Right lobe of liver (tissue), 6 donors: ENCODE data around the gene NFYC. TPM values are rescaled to one million over a fixed set of nuclear protein-coding genes. Genes with fewer than 3 reads are reported as not detected.
A peak's percentile ranks its signal among the peaks of the same experiment; 100 is the strongest.

ENCODE experiments used
- ATAC-seq, 4 donors: fragments of 200-7000 bp; cut with Tn5 transposase; one replicate each; pipeline ENCODE4 v1.9.1; 2020; ENCODE audit warnings: mild to moderate bottlenecking in 4 of 4, moderate library complexity in 4 of 4
- DNase-seq, 3 donors: peaks; one replicate each; pipeline ENCODE4 v3.0.0-alpha.2; 2020
- H3K27ac ChIP-seq, 3 donors: fragments of 200-600 bp; one replicate each; pipeline ENCODE4 v1.8.0; 2022
- H3K27me3 ChIP-seq, 2 donors: fragments of 200-600 bp; one replicate each; pipeline ENCODE4 v1.8.0; 2022
- H3K36me3 ChIP-seq, 4 donors: fragments of 200-600 bp; sonication (generic) in 1 of 4; one replicate each; pipeline versions ENCODE4 v1.5.1 to v1.8.0; 2017 to 2022; ENCODE audit warnings: control low read depth in 1 of 4
- H3K4me1 ChIP-seq, 4 donors: fragments of 200-600 bp; sonication (generic) in 1 of 4; one replicate each; pipeline versions ENCODE4 v1.5.1 to v1.8.0; 2017 to 2022; ENCODE audit warnings: control low read depth in 1 of 4
- H3K4me3 ChIP-seq, 3 donors: fragments of 200-600 bp; one replicate each; pipeline ENCODE4 v1.8.0; 2022
- H3K9me3 ChIP-seq, 4 donors: fragments of 200-600 bp; sonication (generic) in 1 of 4; one replicate each; pipeline versions ENCODE4 v1.5.1 to v1.8.0; 2017 to 2022; ENCODE audit warnings: control low read depth in 1 of 4
- CTCF ChIP-seq, 4 donors: fragments of 200-600 bp in 3 of 4; fragments of 450-650 bp in 1 of 4; IDR thresholded peaks; one replicate each; pipeline versions ENCODE4 v1.5.1 to v1.8.0; 2016 to 2022; ENCODE audit warnings: antibody characterized with exemption in 4 of 4, mild to moderate bottlenecking in 2 of 4
- POLR2A ChIP-seq: fragments of 450-650 bp; IDR thresholded peaks from one replicate; pipeline ENCODE4 v1.6.1; 2017; ENCODE audit warnings: antibody characterized with exemption, mild to moderate bottlenecking
- WGBS: methylation state at CpG from one replicate; pipeline ENCODE4 v1.1.6; 2018; ENCODE audit warnings: low coverage, low lambda C conversion rate; ENCODE audit not compliant: insufficient coverage; ENCODE audit errors: missing lambda C conversion rate; 5-methylcytosine and 5-hydroxymethylcytosine counted together
- intact Hi-C, 2 donors: fragments of 100-400 bp; cut with DNase I; formaldehyde crosslinking; loops; one replicate each; pipeline versions ENCODE4 v1.11.2 to v1.14.1; 2022
- total RNA-seq, 6 experiments: library from RNA; depleted of rRNA in 2 of 6; stranded (reverse); fragments of >200 nt in 2 of 6; fragmentation: NEBNext Ultra II Directional in 3 of 6; extraction: Animal tissue kit (Norgen Biotek cat#: 25700) in 3 of 6; gene quantifications; one replicate each; pipeline versions ENCODE4 v1.1.0 to v1.2.4, GENCODE V29; 2016 to 2023
- donor health status: DM: no; HTN: yes; CAD: no.
- donor health status: DM: no; HTN: no; CAD: no.
- donor health status: DM: no; HTN: no; CAD: no.
- donor health status: DM: no; HTN: yes; CAD: no.
- donor health status: DM: no; HTN: yes; CAD: no.

NFYC gene
- total RNA-seq, 6 experiments from 2014 or later = 21.9 to 36.1 (median 28.1) TPM

GRCh38 chr1:40798366-40799281 is 107.1 kb downstream of the NFYC start:
- 94% methylated on average over 3 of the region's 8 CpGs for WGBS
- H3K27me3 ChIP-seq = no peaks in the 10 kb centered on the region
- DNase-seq (no peak), ATAC-seq (no peak)
- TF ChIP-seq CTCF (IDR thresholded peaks at IDR 0.05) (no peak), POLR2A (no peak)
- peaks cover 0 to 17% (median 0%) of the 10 kb centered on the region in 4 donors for H3K4me1 ChIP-seq
- intact Hi-C loops = no loop called here
- no peaks in the 10 kb centered on the region for H3K36me3 ChIP-seq
- no peak overlapping the region for H3K27ac ChIP-seq
- no peak overlapping the region for H3K4me3 ChIP-seq
- no peaks in the 10 kb centered on the region for H3K9me3 ChIP-seq

GRCh38 chr1:40799351-40799867 is 107.9 kb downstream of the NFYC start:
- H3K36me3 ChIP-seq = no peaks in the 10 kb centered on the region
- H3K4me3 ChIP-seq = no peak overlapping the region
- ATAC-seq (peak; percentile 36 to 69 (median 48)), DNase-seq (peak; percentile 35 to 76 (median 73))
- peaks cover 0 to 17% (median 0%) of the 10 kb centered on the region in 4 donors for H3K4me1 ChIP-seq
- H3K27ac ChIP-seq = no peak overlapping the region
- TF ChIP-seq CTCF (IDR thresholded peaks at IDR 0.05) (no peak), POLR2A (no peak)
- intact Hi-C loops = no loop called here
- WGBS = 33% methylated on average over 1 of the region's 9 CpGs
- H3K27me3 ChIP-seq = no peaks in the 10 kb centered on the region
- no peaks in the 10 kb centered on the region for H3K9me3 ChIP-seq

GRCh38 chr1:40801742-40802077 is 110.2 kb downstream of the NFYC start:
- Histone ChIP-seq H3K36me3 (no peaks in the 10 kb centered on the region), H3K9me3 (no peaks in the 10 kb centered on the region), H3K4me3 (peak overlapping the region in 2 of 3 donors; percentile 30 to 38), H3K4me1 (peaks cover 0 to 17% (median 0%) of the 10 kb centered on the region in 4 donors), H3K27me3 (no peaks in the 10 kb centered on the region), H3K27ac (no peak overlapping the region)
- DNase-seq = no peak
- TF ChIP-seq POLR2A (no peak), CTCF (IDR thresholded peaks at IDR 0.05) (no peak)
- ATAC-seq = no peak
- WGBS = 71% methylated on average over 3 of the region's 3 CpGs
- intact Hi-C loops = no loop called here

- H3K9me3 ChIP-seq = no peaks in the 10 kb centered on the region
- no peaks in the 10 kb centered on the region for H3K27me3 ChIP-seq
- DNase-seq = peak; percentile 77 to 84 (median 81)
- H3K27ac ChIP-seq = peak overlapping the region in 1 of 3 donors; percentile 47
- intact Hi-C loops = no loop called here
- H3K36me3 ChIP-seq = no peaks in the 10 kb centered on the region
- peak; percentile 87 to 94 (median 92) for ATAC-seq
- no peak for TF ChIP-seq POLR2A
- no peak for TF ChIP-seq CTCF (IDR thresholded peaks at IDR 0.05)
- peaks cover 0 to 17% (median 0%) of the 10 kb centered on the region in 4 donors for H3K4me1 ChIP-seq
- WGBS = 17% methylated on average over 8 of the region's 56 CpGs
- peak overlapping the region in 2 of 3 donors; percentile 30 to 38 for H3K4me3 ChIP-seq
These were observed 110.7 kb downstream of the NFYC start for GRCh38 chr1:40802078-40802741.
